Panc1 (cell line): ENCODE data around the gene UNC93A. TPM values are rescaled to one million over a fixed set of nuclear protein-coding genes. Genes with fewer than 3 reads are reported as not detected.
"Not testable (repeated sequence)": the region's sequence is repeated elsewhere in the genome, so short reads cannot be mapped to it uniquely, and the experiment has no call there.

ENCODE experiments used
- ATAC-seq: fragments of 200-7000 bp; cut with Tn5 transposase; 2 replicates; pipeline ENCODE4 v1.9.1; 2020; ENCODE audit warnings: mild to moderate bottlenecking, moderate library complexity
- BruUV-seq: library from RNA; stranded (reverse); fragments of 400-500 nt; replicated peaks from 2 replicates; lab custom pipeline; 2021; lab: Mats Ljungman, UMichigan
- CTCF ChIA-PET: fragments of 300-600 bp; sonication (Branson Sonifier 250); formaldehyde crosslinking; loops from one replicate; lab custom pipeline; 2022; ENCODE audit warnings: antibody characterized with exemption; lab: Charles Lee
- POLR2A ChIA-PET: fragments of 300-600 bp; sonication (Branson Sonifier 250); formaldehyde crosslinking; loops from one replicate; lab custom pipeline; 2022; ENCODE audit warnings: antibody characterized with exemption; lab: Charles Lee
- DNase-seq: peaks from one replicate; pipeline ENCODE4 v3.0.0-alpha.2; 2010; ENCODE audit warnings: low read depth, low spot score
- H3K27ac ChIP-seq: 2 replicates; pipeline ENCODE4 v1.5.1; 2011; ENCODE audit warnings: mild to moderate bottlenecking, low read length, inconsistent platforms
- H3K27me3 ChIP-seq: fragments of 200-500 bp; sonication (Bioruptor generic); 2 replicates; pipeline ENCODE4 v1.6.0; 2014; ENCODE audit warnings: low read length, inconsistent platforms; ENCODE audit not compliant: control insufficient read depth, insufficient read depth
- H3K36me3 ChIP-seq: fragments of 200-500 bp; sonication (Bioruptor generic); 2 replicates; pipeline ENCODE4 v1.5.1; 2014; ENCODE audit warnings: inconsistent platforms, mild to moderate bottlenecking, low read length, moderate library complexity; ENCODE audit not compliant: control insufficient read depth, insufficient read depth
- H3K4me1 ChIP-seq: 2 replicates; pipeline ENCODE4 v1.5.1; 2011; ENCODE audit warnings: inconsistent platforms, mild to moderate bottlenecking, low read length, moderate library complexity; ENCODE audit not compliant: control insufficient read depth, insufficient read depth
- H3K4me3 ChIP-seq, 2 experiments: 2 replicates each; pipeline ENCODE4 v1.5.1; 2011 to 2012; ENCODE audit warnings: low read depth in 2 of 2, low read length in 2 of 2, mild to moderate bottlenecking in 2 of 2, inconsistent platforms in 1 of 2, moderate library complexity in 1 of 2
- H3K9me3 ChIP-seq: fragments of 200-500 bp; sonication (Bioruptor generic); 2 replicates; pipeline ENCODE4 v1.5.1; 2014; ENCODE audit warnings: low read depth, mild to moderate bottlenecking, inconsistent platforms, low read length, moderate library complexity; ENCODE audit not compliant: control insufficient read depth, insufficient read depth
- POLR2AphosphoS5 ChIP-seq: IDR thresholded peaks from 2 replicates; pipeline ENCODE4 v1.6.1; 2012; ENCODE audit warnings: mild to moderate bottlenecking, low read depth, low read length, moderate library complexity
- SIN3A ChIP-seq: IDR thresholded peaks from 2 replicates; pipeline ENCODE4 v1.6.1; 2012; ENCODE audit warnings: low read depth, mild to moderate bottlenecking, low read length, moderate library complexity, borderline replicate concordance; ENCODE audit not compliant: insufficient read depth
- in situ Hi-C: cut with HindIII; loops from 2 replicates; pipeline ENCODE4 v1.10.0; 2016; ENCODE audit warnings: low sequenced_read_pairs, low pct_unique_long_range_greater_than_20kb
- intact Hi-C: fragments of 100-400 bp; cut with micrococcal nuclease; formaldehyde crosslinking; loops from one replicate; pipeline ENCODE4 v1.10.0; 2022; ENCODE audit not compliant: unreplicated experiment
- total RNA-seq: library from RNA; stranded (reverse); gene quantifications from one replicate; pipeline ENCODE4 v1.2.1, GENCODE V29; 2021; ENCODE audit not compliant: unreplicated experiment
- TF ChIP-seq, protein P1 (sequence below): fragments of 450-650 bp; IDR thresholded peaks from 2 replicates; pipeline ENCODE4 v1.5.1; 2017; ENCODE audit warnings: mild to moderate bottlenecking

The UNC93A gene
- total RNA-seq, 1 experiment from 2014 or later: not detected

DNA sequence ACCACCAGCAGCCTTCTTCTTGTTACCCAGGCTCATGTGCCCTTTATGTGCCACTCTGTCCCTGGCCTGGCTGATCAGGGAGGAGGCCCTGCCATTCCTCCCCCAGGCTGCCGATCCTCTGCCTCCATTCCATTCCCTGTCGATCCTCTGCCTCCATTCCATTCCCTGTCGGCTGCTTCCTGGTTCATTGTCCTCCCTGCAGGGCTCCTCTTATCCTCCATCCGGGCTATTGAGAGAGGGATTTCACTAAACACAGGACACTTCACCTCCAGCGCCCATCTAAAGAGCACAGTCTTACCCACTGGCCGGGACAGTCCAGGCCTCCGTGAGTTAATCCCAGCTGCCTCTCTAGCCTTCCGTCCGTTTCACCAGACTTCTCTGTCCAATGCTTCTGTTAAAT is 26.1 kb downstream of the UNC93A start:
- Histone ChIP-seq H3K27ac (no peak overlapping the region), H3K4me1 (no peaks in the 10 kb centered on the region; the same call in 1 of the 2 replicates), H3K4me3 (no peak overlapping the region), H3K36me3 (no peaks in the 10 kb centered on the region), H3K27me3 (no peaks in the 10 kb centered on the region; the same call in 1 of the 2 replicates), H3K9me3 (no peaks in the 10 kb centered on the region)
- TF ChIP-seq POLR2AphosphoS5 (no peak), SIN3A (no peak)
- TF ChIP-seq, protein P1, sequence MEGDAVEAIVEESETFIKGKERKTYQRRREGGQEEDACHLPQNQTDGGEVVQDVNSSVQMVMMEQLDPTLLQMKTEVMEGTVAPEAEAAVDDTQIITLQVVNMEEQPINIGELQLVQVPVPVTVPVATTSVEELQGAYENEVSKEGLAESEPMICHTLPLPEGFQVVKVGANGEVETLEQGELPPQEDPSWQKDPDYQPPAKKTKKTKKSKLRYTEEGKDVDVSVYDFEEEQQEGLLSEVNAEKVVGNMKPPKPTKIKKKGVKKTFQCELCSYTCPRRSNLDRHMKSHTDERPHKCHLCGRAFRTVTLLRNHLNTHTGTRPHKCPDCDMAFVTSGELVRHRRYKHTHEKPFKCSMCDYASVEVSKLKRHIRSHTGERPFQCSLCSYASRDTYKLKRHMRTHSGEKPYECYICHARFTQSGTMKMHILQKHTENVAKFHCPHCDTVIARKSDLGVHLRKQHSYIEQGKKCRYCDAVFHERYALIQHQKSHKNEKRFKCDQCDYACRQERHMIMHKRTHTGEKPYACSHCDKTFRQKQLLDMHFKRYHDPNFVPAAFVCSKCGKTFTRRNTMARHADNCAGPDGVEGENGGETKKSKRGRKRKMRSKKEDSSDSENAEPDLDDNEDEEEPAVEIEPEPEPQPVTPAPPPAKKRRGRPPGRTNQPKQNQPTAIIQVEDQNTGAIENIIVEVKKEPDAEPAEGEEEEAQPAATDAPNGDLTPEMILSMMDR: no peak
- ChIA-PET CTCF (no interaction called here), POLR2A (no interaction called here)
- no peak for ATAC-seq
- DNase-seq: no peak
- intact Hi-C loops: no loop called here
- in situ Hi-C loops: no loop called here
- BruUV-seq: no TSS peak

DNA sequence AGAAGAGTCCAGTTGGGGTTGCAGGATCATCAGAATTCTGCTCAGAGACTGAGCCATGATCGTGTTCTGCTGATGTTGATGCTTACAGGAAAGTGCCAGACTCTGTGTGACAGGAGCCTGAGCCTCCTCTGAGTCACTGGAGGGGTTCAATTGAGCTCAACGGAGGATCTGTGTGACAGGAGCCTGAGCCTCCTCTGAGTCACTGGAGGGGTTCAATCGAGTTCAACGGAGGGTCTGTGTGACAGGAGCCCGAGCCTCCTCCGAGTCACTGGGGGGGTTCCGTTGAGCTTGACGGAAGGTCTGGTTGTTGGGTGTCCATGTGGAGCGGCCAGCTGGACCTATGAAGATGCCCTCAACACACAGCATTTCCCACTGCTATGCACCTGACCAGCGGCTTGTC is 27.2 kb downstream of the UNC93A start:
- DNase-seq, CTCF ChIA-PET, H3K27ac ChIP-seq, POLR2A ChIA-PET, H3K4me1 ChIP-seq, ATAC-seq, H3K36me3 ChIP-seq, intact Hi-C loops, H3K27me3 ChIP-seq, BruUV-seq, H3K4me3 ChIP-seq, in situ Hi-C loops, H3K9me3 ChIP-seq: not testable (repeated sequence)

DNA sequence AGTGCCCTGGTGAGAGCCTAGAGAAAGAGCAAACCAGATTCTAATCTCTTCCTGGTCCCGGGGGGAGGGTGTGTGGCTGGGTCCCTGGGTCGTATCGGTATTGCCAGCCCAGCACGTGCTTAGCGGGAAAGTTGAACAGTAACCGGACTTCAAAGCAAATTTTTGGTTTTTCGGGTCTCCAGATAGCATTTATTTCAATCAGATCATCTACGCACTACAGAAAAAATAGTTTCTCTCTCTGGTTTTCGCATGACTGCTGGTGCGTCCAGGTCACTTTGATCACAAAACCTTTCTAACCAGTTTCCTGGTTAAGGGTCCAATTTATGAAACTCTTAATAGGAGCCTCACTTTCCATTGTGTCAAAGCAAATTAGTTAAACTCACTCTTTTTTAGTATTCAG is 27.7 kb downstream of the UNC93A start:
- H3K27ac ChIP-seq, DNase-seq, H3K4me1 ChIP-seq, H3K36me3 ChIP-seq, H3K4me3 ChIP-seq, ATAC-seq, intact Hi-C loops, POLR2A ChIA-PET, in situ Hi-C loops, H3K9me3 ChIP-seq, BruUV-seq, H3K27me3 ChIP-seq, CTCF ChIA-PET: not testable (repeated sequence)

DNA sequence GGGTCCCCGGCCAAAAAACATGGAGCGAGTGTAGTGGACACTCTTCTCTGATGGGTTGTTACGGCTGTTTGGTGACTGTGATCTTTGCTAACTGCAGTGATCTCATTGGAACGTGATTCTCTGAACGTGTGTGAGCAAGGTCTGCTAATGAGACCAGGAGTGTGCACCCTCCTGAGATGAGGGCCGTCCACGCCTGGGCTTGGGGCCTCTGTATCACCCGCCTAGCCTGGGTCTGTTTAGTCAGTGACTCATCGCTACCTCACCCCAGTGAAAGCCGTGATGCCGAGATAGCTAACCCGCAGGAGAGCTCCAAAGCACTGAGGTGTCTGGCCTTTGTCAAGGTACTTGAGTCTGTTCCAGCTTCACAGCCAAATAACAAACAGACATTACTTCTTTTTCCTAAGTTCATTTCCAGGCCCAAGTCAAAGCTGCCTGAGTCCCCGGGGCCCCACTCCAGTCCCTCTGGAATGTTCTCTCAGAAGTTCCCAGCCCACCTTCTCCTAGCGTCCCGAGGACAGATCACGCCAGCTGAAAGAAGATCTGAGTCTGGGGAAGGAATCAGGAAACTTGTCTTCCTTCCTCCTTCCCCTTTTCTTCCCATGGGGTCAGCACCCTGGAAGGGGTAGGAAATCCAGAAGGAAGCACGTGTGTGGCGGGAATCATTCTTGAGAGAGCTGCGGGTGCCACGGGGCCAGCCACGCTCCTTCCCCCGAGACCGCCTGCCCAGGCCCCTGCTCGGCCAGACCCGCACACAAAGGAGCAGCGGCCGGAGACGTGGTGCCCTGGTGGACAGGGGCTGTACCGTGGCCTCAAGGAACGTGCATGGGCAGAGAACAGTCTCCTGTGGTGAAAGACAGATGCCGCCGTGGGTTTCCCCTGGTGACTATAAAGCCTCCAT is 29.0 kb downstream of the UNC93A start:
- ATAC-seq (peak; percentile 97), DNase-seq (peak; percentile 12)
- in situ Hi-C loops, H3K36me3 ChIP-seq, H3K27me3 ChIP-seq, H3K4me1 ChIP-seq, BruUV-seq, H3K9me3 ChIP-seq, intact Hi-C loops, POLR2A ChIA-PET, CTCF ChIA-PET: not testable (repeated sequence)
- Histone ChIP-seq H3K4me3 (peak overlapping the region in 1 of 2 experiments; percentile 18; a peak in 1 of 4 replicates), H3K27ac (peak overlapping the region; percentile 39; the same call in 1 of the 2 replicates)

DNA sequence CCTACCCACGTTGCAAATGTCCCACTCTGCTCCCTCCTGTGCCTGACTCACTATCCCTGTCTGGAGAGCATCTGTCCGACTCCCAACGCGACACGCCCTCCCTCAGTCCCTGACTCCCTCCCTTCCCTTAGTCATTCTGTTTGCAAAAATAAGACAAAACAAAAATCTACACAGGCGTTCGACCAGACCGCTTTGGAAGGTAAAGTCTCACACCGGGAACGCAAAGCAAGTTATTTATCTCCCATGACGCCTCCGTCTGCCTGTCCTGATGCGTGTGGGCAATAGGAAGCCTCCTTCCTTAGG is 29.6 kb downstream of the UNC93A start:
- H3K36me3 ChIP-seq, BruUV-seq, CTCF ChIA-PET, in situ Hi-C loops, intact Hi-C loops, DNase-seq, H3K27ac ChIP-seq, H3K27me3 ChIP-seq, H3K4me3 ChIP-seq, POLR2A ChIA-PET, H3K9me3 ChIP-seq, H3K4me1 ChIP-seq: not testable (repeated sequence)
- ATAC-seq: peak; percentile 49

DNA sequence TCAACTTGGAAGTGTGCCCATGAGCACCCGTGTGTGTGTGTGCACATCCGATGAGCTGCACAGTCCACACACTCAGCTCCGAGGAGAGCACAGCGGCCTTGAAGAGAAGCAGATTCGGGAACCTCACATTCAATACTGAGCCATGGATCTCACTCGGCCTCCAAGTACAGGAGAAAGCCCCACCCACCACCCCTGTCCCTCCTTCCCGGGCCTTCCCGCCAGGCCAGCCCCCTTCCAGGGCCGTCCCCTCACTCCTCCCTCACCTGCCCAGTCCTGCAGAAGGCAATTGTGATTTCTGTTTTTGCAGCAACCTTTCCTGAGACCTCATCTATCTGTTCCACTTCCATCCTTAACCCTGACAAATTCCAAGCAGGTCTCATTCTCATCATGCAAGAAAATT is 30.1 kb downstream of the UNC93A start:
- ATAC-seq, POLR2A ChIA-PET, H3K4me3 ChIP-seq, H3K9me3 ChIP-seq, BruUV-seq, H3K27ac ChIP-seq, intact Hi-C loops, CTCF ChIA-PET, DNase-seq, H3K27me3 ChIP-seq, H3K36me3 ChIP-seq, in situ Hi-C loops, H3K4me1 ChIP-seq: not testable (repeated sequence)
